Stimulated activated effector memory CD8-positive, alpha-beta T cell treated with anti-CD3 and anti-CD28 coated beads, Interleukin-12 subunit alpha, Interleukin-12 subunit beta, amount 100 ng/mL, for 72 hours (primary cell): ENCODE results near the gene ZNF618.

ENCODE experiments used
- ATAC-seq: fragments of 150-1000 bp; cut with Tn5 transposase; 2 replicates; pipeline ENCODE4 v1.10.0; 2021
- DNase-seq, 2 donors: peaks; one replicate each; pipeline ENCODE4 v3.0.0; 2021 to 2022; ENCODE audit warnings: low spot score in 2 of 2
- H3K27ac Mint-ChIP-seq: one replicate; pipeline ENCODE4 v1.8.0; 2022; ENCODE audit warnings: mild to moderate bottlenecking, mixed read lengths
- H3K36me3 Mint-ChIP-seq: one replicate; pipeline ENCODE4 v1.8.0; 2022; ENCODE audit warnings: mild to moderate bottlenecking, mixed read lengths
- H3K4me1 Mint-ChIP-seq: one replicate; pipeline ENCODE4 v1.8.0; 2022; ENCODE audit warnings: mixed read lengths
- H3K4me3 Mint-ChIP-seq: one replicate; pipeline ENCODE4 v1.8.0; 2022; ENCODE audit warnings: mild to moderate bottlenecking, mixed read lengths
- H3K9me3 Mint-ChIP-seq: one replicate; pipeline ENCODE4 v1.8.0; 2022; ENCODE audit warnings: mixed read lengths

Gene ZNF618

DNA sequence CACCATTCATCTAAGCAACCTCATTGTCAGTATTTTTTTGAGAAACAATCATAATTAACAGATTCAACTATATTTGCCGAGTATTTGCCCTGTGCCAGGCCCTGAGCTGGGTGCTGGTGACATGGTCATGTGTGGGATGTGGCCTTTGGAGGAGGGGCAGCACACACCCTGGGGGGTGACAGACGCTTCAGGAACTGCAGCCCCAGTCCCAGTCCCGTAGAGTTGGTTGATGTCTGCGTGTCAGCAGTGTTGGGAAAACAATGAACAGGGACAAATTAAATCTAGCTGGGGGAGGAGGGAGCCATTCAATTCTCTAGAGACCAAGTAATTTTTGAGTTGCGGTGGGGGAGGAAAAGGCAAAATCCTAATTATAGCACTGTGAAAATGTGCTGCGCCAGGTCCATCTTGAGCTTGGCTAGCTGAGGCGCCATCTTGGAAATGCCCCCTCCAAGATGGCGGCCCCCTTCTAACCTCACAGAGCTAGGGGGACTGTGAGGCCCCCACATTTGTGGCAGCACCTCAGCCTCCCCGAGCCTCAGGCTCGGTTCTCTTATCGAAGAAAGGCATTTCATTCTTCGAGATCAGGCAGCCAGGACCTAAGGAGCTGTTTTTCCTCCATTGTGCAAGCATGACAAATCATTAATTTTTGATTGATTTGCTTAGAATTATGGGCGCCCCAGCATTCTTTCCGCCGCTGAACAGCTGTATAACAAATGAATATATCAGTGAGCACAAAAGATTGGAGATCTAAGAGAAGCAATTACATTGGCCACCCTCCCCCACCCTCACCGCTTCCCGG is 87.8 kb downstream of the ZNF618 start:
- Mint-ChIP-seq H3K9me3 (no peaks in the 10 kb centered on the region), H3K27ac (no peak overlapping the region), H3K4me1 (no peaks in the 10 kb centered on the region), H3K36me3 (no peaks in the 10 kb centered on the region), H3K4me3 (no peak overlapping the region)
- DNase-seq (no peak), ATAC-seq (no peak)

- ATAC-seq (no peak), DNase-seq (no peak)
- Mint-ChIP-seq H3K36me3 (no peaks in the 10 kb centered on the region), H3K9me3 (no peaks in the 10 kb centered on the region), H3K4me1 (no peaks in the 10 kb centered on the region), H3K27ac (no peak overlapping the region), H3K4me3 (no peak overlapping the region)
Observed at GRCh38 chr9:113964495-113965170, 88.5 kb downstream of the ZNF618 start.

GRCh38 chr9:113966394-113966793 is 90.3 kb downstream of the ZNF618 start:
- Mint-ChIP-seq H3K4me3 (no peak overlapping the region), H3K36me3 (no peaks in the 10 kb centered on the region), H3K9me3 (no peaks in the 10 kb centered on the region), H3K27ac (no peak overlapping the region), H3K4me1 (no peaks in the 10 kb centered on the region)
- no peak for ATAC-seq
- no peak for DNase-seq

DNA sequence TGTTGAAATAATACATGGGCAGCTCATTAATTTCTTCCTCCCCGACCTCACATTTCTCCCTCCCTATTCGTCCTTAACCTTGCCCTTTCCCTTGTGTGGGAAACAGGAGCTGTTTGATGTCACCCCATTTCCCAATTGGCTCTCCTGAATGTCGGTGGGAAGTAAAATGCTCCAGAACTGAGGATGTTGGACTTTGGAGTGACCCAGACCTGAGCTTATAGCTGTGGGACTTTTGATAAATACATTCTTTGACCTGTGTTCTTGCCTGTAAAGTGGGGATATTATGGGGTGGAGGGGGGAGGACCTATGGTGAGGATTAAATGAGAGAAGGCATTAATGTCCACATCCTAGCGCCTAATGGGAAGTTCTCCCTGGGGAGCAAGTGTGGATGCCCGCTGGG is 91.3 kb downstream of the ZNF618 start:
- Mint-ChIP-seq H3K4me1 (no peaks in the 10 kb centered on the region), H3K4me3 (no peak overlapping the region), H3K9me3 (no peaks in the 10 kb centered on the region), H3K27ac (no peak overlapping the region), H3K36me3 (no peaks in the 10 kb centered on the region)
- ATAC-seq (no peak), DNase-seq (no peak)

DNA sequence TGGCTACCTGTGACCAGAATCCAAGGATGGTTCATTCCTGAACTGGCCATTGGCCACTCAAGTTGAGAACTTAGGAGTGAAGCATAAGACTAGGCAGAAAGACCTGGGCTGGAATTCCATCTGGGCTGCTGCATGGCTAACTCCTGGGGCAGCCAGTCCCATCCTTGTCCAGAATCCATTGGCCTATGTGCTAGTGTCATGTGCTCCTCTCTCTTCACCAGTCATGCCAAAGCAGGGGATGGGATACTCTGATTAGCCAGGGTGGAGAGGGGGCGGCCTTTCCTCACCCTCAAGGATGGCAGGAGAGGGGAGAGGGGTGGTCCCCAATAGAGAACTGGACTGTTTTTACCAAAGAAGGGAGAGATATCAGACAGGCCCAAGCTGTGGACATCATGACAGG is 93.2 kb downstream of the ZNF618 start:
- H3K27ac Mint-ChIP-seq = no peak overlapping the region
- H3K4me3 Mint-ChIP-seq = no peak overlapping the region
- DNase-seq (no peak), ATAC-seq (no peak)
- H3K9me3 Mint-ChIP-seq = no peaks in the 10 kb centered on the region
- no peaks in the 10 kb centered on the region for H3K4me1 Mint-ChIP-seq
- no peaks in the 10 kb centered on the region for H3K36me3 Mint-ChIP-seq

GRCh38 chr9:113973226-113973625 is 97.1 kb downstream of the ZNF618 start:
- Mint-ChIP-seq H3K4me1 (no peaks in the 10 kb centered on the region), H3K36me3 (no peaks in the 10 kb centered on the region), H3K4me3 (no peak overlapping the region), H3K27ac (no peak overlapping the region), H3K9me3 (no peaks in the 10 kb centered on the region)
- no peak for ATAC-seq
- no peak for DNase-seq

DNA sequence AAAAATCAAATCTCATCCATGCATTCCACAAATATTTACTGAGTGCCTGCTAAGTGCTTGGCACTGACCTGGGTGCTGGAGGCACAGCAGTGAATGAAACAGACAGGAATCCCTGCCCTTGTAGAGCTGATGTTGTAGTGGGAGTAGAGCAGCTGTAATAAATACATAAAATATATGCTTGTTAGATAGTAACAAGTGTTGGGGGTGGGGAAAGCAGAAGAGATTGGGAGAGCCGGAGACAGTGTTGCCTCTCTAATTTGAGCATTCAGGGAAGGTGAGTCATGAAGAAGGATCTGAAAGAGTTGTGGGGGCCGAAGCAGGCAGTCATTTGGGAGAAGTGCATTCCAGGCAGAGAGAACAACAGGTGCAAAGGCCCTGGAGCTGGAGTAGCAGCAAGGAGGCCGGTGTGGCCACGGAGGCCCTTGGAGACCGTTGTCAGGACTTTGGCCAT is 97.9 kb downstream of the ZNF618 start:
- Mint-ChIP-seq H3K36me3 (no peaks in the 10 kb centered on the region), H3K4me3 (no peak overlapping the region), H3K27ac (no peak overlapping the region), H3K4me1 (no peaks in the 10 kb centered on the region), H3K9me3 (no peaks in the 10 kb centered on the region)
- ATAC-seq (no peak), DNase-seq (no peak)

DNA sequence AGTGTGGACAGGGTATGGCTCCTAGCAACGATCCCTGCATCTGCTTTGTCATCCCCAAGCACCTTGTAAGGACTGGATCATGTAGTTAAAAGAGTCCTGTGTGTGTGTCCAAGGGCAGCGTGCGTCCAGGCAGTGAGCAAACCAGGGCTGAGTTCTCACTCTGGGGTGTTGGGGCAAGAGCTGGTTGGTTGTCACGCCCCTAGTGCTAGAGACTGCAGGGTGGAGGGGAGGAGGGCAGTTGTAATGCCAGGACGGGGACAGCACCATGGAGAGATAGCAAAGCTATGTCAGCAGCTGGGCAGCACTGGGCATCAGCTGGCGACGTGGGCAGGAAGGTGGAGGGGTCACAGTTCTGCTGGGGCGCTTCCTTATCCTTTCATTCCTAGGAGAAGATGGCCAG is 100.8 kb downstream of the ZNF618 start:
- H3K36me3 Mint-ChIP-seq = no peaks in the 10 kb centered on the region
- H3K4me3 Mint-ChIP-seq = no peak overlapping the region
- no peaks in the 10 kb centered on the region for H3K9me3 Mint-ChIP-seq
- no peak overlapping the region for H3K27ac Mint-ChIP-seq
- ATAC-seq (no peak), DNase-seq (no peak)
- no peaks in the 10 kb centered on the region for H3K4me1 Mint-ChIP-seq

- Mint-ChIP-seq H3K9me3 (no peaks in the 10 kb centered on the region), H3K4me3 (no peak overlapping the region), H3K4me1 (no peaks in the 10 kb centered on the region), H3K36me3 (no peaks in the 10 kb centered on the region), H3K27ac (no peak overlapping the region)
- ATAC-seq (no peak), DNase-seq (no peak)
Observed at GRCh38 chr9:113978725-113979342, 102.7 kb downstream of the ZNF618 start.

DNA sequence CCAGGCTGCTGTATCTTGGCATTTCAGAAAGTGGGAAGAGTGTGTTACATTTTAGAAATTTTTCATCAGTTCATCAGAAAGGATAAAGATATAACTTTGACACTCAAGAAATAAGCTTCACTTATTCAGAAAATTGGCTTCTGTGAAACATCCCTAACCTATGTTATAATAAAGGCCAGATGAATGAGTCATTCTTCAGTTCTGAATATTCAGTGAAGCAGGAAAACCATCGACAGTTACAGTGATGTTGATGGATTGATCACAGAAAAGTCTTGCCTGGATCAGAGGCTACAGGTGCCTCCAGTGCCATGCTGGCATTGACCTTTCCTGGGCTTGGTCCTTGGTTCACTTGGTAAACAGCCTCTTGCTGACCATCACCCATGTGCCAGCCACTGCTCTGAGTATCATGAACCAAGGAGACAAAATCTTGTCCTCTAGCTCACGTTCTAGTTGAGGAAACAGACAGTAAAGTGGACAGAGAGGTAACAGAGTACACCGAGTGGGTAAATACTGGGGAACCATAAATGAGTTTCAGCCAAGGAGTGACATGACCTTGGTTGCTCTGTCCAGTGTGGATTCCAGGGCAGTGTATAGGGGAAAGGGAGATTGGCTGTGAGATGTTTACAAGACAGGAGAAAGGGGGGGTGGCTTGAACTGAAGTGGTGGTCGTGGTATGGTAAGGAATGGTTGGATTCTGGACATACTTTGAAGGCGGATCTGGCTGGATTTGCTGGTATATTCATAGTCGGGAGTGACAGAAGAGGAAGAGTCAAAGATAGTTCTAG is 103.4 kb downstream of the ZNF618 start:
- no peaks in the 10 kb centered on the region for H3K9me3 Mint-ChIP-seq
- no peak overlapping the region for H3K27ac Mint-ChIP-seq
- no peaks in the 10 kb centered on the region for H3K36me3 Mint-ChIP-seq
- DNase-seq (no peak), ATAC-seq (no peak)
- no peaks in the 10 kb centered on the region for H3K4me1 Mint-ChIP-seq
- no peak overlapping the region for H3K4me3 Mint-ChIP-seq

DNA sequence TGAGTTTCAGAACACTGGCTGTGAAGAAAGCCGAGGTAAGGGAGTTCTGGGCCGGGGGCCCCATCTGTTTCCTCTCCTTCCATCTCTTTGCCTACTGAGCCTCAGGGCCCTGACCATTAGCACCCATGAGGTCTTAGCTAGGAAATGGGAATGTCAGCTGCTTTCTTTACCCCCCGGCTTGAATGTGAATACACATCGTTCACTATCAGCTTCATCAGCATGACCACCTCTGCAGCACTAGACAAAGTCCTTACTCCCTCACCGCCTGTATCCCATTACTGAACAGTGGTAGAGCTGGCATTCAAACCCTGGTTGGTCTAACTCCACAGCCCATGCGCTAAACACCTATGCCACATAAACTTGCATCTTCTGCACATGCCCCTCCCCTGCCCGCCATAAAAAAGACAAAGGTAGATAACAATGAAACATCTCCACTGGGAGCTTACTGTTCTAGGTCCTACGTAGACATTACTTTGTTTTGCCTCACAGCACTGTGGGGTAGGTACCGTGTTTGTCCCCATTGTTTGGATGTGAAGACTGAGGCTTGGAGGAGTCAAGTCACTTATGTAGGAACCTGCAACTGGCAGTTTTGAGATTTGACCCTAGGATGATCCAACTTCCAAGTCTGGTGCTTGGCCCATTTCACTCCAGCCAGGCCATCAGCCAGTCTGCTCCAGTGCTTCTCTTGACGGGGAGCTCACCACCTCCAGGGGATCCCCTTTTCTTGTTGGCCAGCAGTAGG is 108.7 kb downstream of the ZNF618 start:
- no peak overlapping the region for H3K4me3 Mint-ChIP-seq
- H3K4me1 Mint-ChIP-seq = no peaks in the 10 kb centered on the region
- ATAC-seq (no peak), DNase-seq (no peak)
- H3K36me3 Mint-ChIP-seq = no peaks in the 10 kb centered on the region
- no peaks in the 10 kb centered on the region for H3K9me3 Mint-ChIP-seq
- H3K27ac Mint-ChIP-seq = no peak overlapping the region

DNA sequence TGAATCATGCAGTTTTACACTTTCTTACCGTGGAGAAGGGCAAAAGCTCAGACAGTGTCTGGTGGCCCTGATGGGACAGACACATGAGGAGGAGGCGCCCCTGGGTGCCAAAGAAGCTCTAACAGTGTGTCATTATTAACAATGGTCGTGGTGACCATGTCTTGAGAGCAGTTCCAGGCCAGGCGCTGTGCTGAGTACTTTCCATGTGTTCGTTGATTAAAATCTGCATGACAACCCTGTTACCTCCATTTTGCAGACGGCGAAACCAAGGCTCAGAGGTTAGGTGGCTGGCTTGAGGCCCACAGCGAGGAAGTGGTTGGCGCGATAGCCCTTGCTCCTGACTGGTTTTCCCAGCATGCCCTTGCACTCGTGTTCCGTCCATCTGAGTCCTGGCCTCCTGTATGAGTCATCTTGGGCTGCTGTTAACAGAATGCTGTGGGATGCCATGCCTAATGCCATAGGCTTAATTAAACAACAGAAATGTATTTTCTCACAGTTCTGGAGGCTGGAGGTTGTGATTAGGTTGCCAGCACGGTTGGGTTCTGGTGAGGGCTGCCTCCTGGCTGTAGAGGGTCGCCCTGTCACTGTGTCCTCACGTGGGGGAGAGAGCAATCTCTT is 110.0 kb downstream of the ZNF618 start:
- no peak for ATAC-seq
- Mint-ChIP-seq H3K9me3 (no peaks in the 10 kb centered on the region), H3K4me3 (no peak overlapping the region), H3K4me1 (no peaks in the 10 kb centered on the region), H3K27ac (no peak overlapping the region), H3K36me3 (no peaks in the 10 kb centered on the region)
- DNase-seq = no peak

GRCh38 chr9:113986931-113987330 is 110.8 kb downstream of the ZNF618 start:
- no peak overlapping the region for H3K27ac Mint-ChIP-seq
- DNase-seq = no peak
- no peaks in the 10 kb centered on the region for H3K4me1 Mint-ChIP-seq
- ATAC-seq = no peak
- no peaks in the 10 kb centered on the region for H3K36me3 Mint-ChIP-seq
- no peaks in the 10 kb centered on the region for H3K9me3 Mint-ChIP-seq
- H3K4me3 Mint-ChIP-seq = no peak overlapping the region

- no peak for DNase-seq
- no peak overlapping the region for H3K4me3 Mint-ChIP-seq
- H3K9me3 Mint-ChIP-seq = no peaks in the 10 kb centered on the region
- H3K27ac Mint-ChIP-seq = no peak overlapping the region
- no peaks in the 10 kb centered on the region for H3K36me3 Mint-ChIP-seq
- H3K4me1 Mint-ChIP-seq = no peaks in the 10 kb centered on the region
- no peak for ATAC-seq
Observed at GRCh38 chr9:113987526-113987925, 111.4 kb downstream of the ZNF618 start.
